DMS 273 (cell line): ENCODE results near the gene ILKAP.

Experiments
- DNase-seq: peaks from one replicate; lab custom pipeline; 2025; ENCODE audit not compliant: unreplicated experiment; lab: John Stamatoyannopoulos, UW

ILKAP gene

DNA sequence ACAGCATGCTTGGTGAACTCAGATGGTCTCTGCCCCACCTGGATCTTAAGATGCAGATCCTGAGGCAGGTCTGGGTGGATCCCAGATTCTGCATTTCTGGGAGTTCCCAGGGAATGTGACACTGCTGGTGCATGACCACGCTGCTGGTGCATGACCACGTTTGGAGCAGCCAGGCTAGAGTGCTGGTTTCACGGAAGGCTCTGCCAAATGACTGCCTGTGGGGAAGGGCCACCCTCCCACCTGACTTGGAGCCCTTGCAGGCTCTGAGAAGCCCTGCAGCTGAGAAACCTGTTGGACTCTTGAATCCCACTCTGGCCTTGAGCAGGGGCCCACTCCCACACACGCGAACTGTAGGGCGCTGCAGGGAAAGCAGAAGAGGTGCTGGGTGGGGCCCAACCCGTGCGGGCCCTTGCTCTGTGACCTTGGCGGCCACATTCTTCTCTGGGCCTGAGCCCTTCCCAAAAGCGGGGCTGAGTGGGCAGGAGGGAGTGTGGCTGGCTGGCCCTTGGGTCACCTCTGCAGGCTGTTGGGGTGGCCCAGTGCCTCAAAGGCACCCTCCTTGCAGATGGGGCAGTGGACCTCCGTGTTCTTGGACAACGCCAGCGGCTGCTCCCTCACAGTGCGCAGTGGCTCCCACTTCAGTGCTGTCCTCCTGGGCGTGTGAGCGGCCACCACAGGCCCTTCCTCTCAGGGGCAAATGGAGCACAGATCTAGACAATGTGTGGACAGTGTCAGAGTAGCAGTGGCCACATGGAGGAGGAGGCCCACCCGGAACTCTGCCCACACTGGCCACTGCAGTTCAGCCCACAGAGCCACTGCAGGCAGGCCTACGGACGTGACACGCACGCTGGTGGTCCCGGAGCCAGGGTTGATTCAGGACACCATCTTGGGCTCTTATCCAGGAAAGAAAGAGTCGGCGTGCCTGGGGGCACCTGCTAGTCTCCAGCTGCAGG lies 36.8 kb downstream of the ILKAP start:
- DNase-seq = no peak

DNA sequence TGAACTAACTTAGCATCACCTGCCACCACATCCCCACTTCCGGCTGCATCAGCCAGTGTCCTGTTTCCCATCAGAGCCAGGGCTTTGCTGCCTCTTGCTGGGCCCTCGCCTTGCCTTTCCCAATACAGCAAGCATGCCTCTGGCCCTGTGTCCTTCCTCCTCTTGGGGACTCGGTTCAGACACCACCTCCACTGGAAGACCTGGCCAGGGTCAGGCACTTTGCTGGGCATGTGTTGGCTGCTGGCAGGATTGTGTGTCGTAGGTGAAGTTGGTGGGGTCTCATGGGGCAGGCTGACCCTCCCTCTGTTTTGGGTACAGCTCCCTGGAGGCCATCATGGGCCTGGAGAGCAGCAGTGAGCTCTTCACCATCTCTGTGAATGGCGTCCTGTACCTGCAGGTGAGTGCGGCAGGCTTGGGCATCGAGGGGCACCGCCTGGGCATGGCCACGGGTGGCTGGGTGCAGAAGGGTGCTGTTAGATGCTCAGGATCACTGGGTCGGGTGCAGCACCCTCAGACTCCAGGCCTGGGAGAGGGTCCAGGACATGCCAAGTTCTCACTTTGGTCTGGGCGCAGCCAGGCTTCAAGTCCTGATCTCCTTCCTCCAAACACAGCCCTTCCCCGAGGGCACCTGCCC lies 38.1 kb downstream of the ILKAP start:
- peak; percentile 27 for DNase-seq

DNA sequence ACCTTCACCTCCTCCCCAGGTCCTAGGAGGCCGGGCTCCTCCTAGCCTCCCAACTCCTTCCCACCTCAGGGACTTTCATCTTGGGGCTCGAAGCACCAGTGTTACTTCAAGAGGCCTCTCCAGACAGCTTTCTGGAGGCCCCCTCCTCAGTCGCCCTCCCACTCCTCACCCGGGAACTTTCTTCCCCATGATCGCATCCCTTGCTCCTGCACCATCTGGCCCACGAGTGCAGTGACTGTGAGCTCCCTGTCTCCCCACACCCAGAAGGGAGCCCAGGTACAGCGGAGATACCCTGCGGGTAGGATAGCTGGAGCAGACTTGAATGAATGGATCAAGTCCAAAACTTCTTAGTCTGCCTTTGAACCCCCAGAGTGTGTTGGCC lies 38.6 kb downstream of the ILKAP start:
- DNase-seq = no peak

GRCh38 chr2:238163481-238164198 lies 39.9 kb downstream of the ILKAP start:
- peak; percentile 46 for DNase-seq

DNA sequence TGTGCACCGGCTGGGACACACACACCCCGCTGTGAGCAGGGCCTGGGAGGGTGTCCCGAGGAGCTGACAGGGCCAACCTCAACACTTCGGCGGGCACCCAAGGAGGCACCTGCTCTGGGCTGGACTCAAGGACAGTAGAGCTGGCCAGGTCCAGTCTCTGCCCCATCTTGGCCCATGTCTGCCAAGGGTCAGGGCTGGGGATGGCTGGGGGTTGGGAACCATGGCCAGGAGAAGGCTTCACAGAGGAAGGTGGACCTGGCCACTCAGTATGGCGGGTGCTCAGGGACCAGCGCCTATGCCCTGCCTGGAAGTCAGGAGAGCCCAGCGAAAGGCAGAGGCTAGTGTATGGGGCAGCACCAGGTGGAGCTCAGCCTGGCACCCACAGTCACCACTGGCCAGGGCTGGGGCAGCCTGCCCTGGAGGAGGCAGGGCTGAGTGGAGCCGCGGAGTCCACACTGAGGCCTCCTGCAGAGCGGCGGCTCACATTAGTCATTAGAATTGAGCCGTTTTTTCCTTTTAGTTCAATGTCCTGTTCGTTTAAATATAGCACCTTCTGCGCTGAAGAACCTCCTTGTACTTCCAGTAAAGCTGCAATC lies 40.6 kb downstream of the ILKAP start:
- no peak for DNase-seq

DNA sequence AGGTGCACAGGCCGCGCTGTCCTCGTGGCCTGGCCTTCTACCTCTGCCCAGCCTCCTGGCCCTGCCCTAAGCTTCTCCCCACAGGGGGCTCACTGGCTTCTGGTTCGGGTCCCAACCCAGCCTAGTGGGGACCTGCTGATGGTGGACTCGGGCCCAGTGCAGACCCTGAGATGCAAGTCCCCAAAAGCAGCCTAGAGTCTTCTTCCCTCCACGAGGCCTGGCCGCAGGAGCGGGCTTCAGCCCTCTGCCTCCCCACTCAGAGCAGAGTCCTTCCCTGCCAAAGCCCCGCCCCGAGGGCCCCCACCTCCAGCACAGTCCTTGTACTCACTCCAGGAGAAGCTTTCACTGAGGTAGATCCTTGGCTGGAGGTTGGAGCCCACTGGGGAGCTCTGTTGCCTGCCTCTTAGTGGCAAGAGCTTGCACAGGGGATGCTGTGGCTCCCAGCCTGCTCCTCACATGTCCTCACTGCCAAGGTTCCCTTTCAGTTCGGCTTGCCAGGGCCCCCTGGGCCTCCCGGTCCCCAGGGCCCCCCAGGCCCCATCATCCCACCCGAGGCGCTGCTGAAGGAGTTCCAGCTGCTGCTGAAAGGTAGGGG lies 41.1 kb downstream of the ILKAP start:
- peak; percentile 36 for DNase-seq

GRCh38 chr2:238161291-238162051 lies 42.0 kb downstream of the ILKAP start:
- DNase-seq = no peak

DNA sequence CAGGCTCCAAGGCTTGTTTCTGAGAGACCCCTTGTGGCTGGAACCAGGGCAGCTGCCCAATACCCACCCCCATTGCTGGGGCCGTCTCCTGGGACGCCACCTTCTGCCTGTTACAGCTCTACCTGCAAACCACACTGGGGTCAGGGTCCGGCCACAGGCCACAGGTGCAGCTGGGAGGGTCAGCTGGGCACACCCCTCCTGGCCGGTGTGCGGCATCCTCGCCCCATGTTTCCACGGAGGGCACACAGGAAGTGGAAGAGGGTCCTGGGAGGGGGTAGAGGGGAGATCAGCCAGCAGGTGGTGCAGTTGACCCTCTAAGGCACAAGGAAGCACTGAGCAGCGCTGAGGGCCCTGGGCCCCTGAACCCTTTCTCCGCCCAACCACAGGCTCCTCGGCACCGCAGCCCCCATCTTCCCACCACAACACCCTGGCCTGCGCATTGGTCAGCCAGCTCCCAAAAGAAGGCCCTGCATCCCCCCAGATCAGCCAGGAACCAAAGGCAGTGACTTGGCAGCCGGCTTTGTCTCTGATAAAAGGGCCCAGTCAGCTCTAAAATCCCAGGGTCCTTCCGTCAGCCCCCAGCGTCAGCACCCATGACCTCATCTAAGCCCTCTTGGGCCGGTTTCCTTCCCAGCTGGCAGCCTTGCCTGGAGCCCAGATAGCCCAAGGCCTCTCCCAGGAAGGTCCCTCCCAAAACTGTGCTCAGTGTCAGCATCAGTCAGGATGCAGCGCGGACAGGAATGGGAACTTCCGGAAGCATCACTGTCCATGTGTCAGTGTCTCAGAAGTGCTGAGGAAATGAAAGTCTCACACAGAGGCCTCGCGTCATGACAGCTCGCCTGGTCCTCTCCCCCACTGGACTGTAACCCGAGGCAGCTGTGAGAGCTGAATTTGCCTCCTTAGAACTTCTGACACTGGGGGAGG lies 43.0 kb downstream of the ILKAP start:
- DNase-seq = peak; percentile 46

DNA sequence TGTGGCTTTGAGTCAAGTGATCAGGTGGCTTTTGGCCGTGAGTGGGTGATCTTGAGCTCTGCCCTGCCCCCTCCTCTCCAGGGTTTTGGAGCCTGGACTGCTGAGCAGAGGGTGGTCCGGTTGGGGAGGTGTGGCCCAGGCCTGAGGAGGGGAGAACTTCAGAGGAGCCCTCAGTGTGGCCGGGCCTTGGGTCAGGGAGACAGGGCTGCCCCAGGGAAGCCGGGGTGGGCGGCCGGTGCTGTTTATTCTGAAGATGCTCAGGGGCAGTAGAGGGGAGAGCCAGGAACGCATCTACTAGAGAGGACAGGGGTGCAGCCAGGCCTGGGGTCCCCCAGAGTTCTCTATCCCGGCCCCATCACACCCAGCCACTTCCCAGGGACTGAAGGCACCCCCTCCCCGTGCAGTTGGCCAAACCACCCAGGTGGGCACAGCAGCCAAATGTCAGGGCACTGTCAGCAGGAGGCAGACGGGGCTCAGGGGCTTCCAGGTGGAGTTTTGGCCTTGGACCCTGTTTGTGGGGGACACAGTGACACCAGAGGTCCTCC lies 43.8 kb downstream of the ILKAP start:
- DNase-seq = no peak

GRCh38 chr2:238159071-238159539 lies 44.4 kb downstream of the ILKAP start:
- DNase-seq = peak; percentile 63

DNA sequence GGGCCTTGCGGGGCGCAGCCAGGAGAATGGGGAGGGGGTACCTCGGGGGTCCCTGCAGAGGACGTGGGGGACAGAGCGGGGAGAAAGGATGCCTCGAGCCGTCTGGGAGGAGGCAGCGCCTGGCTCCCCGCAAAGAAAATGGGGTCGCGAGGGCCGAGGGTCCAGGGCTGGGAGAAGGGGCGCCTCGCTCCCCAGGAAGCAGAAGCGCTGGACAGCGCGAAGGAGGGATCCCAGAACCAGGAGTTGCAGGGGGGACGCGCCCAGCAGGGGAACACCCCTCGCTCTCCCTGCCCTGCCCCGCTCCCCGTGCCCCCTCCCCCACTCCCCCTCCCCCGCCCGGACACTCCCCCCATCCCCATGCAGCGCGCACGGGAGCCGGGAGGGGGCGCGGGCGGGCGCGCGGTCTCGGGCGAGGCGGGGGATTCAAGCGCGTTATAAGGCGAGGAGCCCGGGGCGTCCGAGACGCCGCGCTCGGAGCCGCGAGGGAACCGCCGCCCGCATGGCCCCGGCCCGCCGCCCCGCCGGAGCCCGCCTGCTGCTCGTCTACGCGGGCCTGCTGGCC lies 44.9 kb downstream of the ILKAP start, which contains the start of gene ERFE:
ERFE (plus strand) TSS at position 462 of the 562 bp plus-strand sequence; CDS start at position 500, 38 bp downstream.
- peak; percentile 88 for DNase-seq

DNA sequence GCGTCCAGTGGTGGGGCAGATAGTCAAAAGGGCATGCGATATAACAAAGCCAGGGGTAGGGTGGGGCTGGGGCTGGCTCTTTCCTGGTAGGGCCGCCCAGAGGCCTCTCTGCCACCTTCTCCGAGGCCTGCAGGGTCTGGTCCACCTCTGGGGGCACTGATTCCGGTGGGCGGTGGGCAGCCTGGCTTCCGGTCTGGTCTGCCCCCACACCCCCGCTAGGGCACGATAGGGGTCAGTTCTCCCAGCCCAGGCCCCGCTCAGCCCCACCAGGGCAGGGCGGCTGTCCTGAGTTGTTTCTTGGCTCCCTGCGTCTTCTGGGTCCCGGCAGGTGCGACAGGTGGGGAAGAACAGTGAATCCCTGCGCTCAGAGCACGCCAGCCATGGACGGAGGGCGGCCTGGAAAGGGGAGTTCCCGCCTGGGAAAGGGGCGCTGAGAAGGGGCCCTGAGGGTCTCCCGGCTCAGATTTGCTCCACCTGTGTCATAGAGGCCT lies 45.4 kb downstream of the ILKAP start:
- DNase-seq = no peak

DNA sequence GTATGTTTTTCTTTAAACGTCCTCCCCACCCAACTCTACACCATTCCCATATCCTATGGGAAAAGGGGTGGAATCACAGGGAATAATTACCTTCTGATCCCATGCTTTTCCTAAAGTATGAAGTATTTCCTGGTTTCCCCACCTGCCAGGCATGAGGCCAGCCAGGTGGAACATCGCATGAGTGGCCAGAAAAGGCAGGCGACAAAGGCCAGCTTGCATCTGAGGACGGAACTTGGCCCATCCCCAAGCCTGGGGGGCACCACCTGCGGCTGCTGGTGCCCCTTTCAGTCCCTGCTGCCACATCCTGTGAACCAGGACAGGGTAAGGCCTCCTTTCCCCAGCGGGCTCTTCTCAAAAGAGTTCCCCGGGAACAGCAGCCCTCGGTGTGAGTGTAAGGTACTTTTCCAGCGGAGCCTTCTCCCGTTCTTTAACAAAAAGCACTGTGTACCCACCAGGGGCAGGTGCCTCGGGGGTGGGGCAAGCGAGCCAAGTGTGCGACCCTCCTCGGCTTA lies 45.9 kb downstream of the ILKAP start:
- DNase-seq = no peak

GRCh38 chr2:238155761-238156694 lies 47.5 kb downstream of the ILKAP start:
- DNase-seq = no peak

GRCh38 chr2:238155051-238155760 lies 48.3 kb downstream of the ILKAP start:
- DNase-seq = no peak

DNA sequence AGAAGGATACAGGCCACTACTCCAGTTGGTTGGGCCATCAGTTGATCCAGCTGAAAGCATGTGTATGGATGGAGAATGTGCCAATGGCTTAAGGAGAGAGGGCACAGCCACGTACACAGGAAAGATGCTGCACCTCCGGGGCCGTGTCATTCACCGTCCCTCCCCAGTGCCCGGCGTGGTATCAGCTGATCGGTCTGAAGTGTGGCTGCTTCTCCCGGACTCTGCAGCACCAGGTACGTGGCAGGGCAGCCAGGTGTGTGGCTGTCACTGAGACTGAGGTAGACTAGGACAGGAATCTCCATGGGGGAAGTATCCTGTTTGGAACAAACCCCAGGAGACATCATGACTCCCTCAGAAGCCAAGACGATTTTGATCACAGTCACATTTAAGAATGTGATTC lies 48.9 kb downstream of the ILKAP start:
- no peak for DNase-seq
